Midbrain (tissue), 1 donor: ENCODE measurements around the gene SCNN1B.

Source experiments
- DNase-seq: peaks from one replicate; lab custom pipeline; 2025; lab: John Stamatoyannopoulos, UW

The SCNN1B gene

GRCh38 chr16:23321206-23321875, 19.2 kb downstream of the SCNN1B start:
- DNase-seq: no peak

- no peak for DNase-seq
Observed at GRCh38 chr16:23323224-23324030, 21.3 kb downstream of the SCNN1B start.

GRCh38 chr16:23324727-23325126, 22.6 kb downstream of the SCNN1B start:
- no peak for DNase-seq

GRCh38 chr16:23327836-23328235, 25.7 kb downstream of the SCNN1B start:
- no peak for DNase-seq

- DNase-seq: no peak
Observed at GRCh38 chr16:23330161-23330560, 28.1 kb downstream of the SCNN1B start.

GRCh38 chr16:23330583-23331249, 28.6 kb downstream of the SCNN1B start:
- no peak for DNase-seq

- DNase-seq: no peak
Observed at GRCh38 chr16:23333034-23333579, 31.0 kb downstream of the SCNN1B start.

- DNase-seq: no peak
Observed at GRCh38 chr16:23333831-23334456, 31.8 kb downstream of the SCNN1B start.

- DNase-seq: no peak
Observed at GRCh38 chr16:23334457-23334853, 32.4 kb downstream of the SCNN1B start.

- no peak for DNase-seq
Observed at GRCh38 chr16:23334950-23335349, 32.8 kb downstream of the SCNN1B start.

- DNase-seq: no peak
Observed at GRCh38 chr16:23337836-23338550, 35.9 kb downstream of the SCNN1B start.

GRCh38 chr16:23339787-23340186, 37.7 kb downstream of the SCNN1B start:
- DNase-seq: no peak

GRCh38 chr16:23342083-23342640, 40.1 kb downstream of the SCNN1B start:
- DNase-seq: no peak

GRCh38 chr16:23343643-23344612, 41.8 kb downstream of the SCNN1B start:
- DNase-seq: no peak

GRCh38 chr16:23345237-23345636, 43.1 kb downstream of the SCNN1B start:
- no peak for DNase-seq

- DNase-seq: no peak
Observed at GRCh38 chr16:23348579-23349469, 46.7 kb downstream of the SCNN1B start.

- DNase-seq: no peak
Observed at GRCh38 chr16:23351360-23351759, 49.3 kb downstream of the SCNN1B start.

GRCh38 chr16:23353440-23353839, 51.3 kb downstream of the SCNN1B start:
- no peak for DNase-seq

GRCh38 chr16:23354246-23354645, 52.1 kb downstream of the SCNN1B start:
- no peak for DNase-seq
